ENCODE data around the gene ISOC2. TPM values are rescaled to one million over a fixed set of nuclear protein-coding genes. Genes with fewer than 3 reads are reported as not detected.

ISOC2 gene
- total RNA-seq, 1 experiment from 2014 or later = 72.2 TPM

DNA sequence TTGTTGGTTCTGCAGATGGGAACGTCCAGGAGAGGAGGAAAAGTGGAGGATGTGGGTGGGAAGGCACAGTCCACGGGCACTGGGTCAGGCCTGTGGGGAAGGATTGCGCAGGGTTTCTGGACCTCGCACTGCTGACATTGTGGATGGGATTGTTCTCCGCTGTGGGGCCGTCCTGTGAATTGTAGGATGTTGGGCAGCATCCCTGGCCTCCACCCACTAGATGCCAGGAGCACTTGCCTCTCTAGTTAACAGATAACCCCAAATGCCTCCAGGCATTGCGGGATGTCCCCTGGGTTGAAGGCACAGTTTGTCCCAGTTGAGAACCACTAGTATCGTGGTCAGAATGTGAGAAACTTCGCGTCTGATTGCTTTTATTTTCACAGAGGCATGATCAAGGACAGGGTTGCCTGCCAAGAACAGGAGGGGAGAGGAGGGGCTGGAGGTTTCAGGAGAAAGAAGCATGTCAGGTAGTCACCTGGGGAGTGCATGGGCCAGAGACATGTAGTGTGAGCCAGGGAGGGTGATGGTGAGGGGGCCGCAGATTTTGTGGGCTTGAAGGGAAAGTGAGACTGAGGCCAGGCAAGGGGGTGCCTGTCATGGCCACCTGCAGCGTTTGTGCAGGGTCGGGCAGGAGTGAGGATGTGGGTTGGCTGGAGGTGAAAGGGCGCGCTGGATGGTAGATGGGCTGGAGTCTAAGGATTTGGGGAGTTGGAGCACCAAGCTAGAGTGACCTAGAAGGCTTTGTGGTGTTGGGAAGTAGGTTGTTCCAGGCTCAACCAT lies 18.2 kb upstream of the ISOC2 start:
- Histone ChIP-seq H3K27ac (ENCODE audit: insufficient read length, low read depth, low read length) (no peak overlapping the region), H3K4me1 (ENCODE audit: insufficient read depth, low read length) (no peaks in the 10 kb centered on the region), H3K4ac (ENCODE audit: low read depth, low read length) (no peak overlapping the region), H3K79me1 (ENCODE audit: insufficient read depth, low read depth, low read length, poor library complexity, severe bottlenecking) (no peaks in the 10 kb centered on the region), H4K5ac (ENCODE audit: insufficient read length, low read depth, low read length) (no peak overlapping the region), H2BK20ac (ENCODE audit: low read depth, low read length, poor library complexity, severe bottlenecking) (no peak overlapping the region), H2BK12ac (ENCODE audit: insufficient read length, low read depth, low read length) (no peak overlapping the region), H3T11ph (ENCODE audit: low read length) (no peak overlapping the region), H3K9me3 (ENCODE audit: control insufficient read depth, low read depth, low read length) (no peaks in the 10 kb centered on the region), H3K56ac (ENCODE audit: insufficient read length, low read depth, low read length) (no peak overlapping the region), H2AK5ac (ENCODE audit: insufficient read length, low read length) (no peak overlapping the region), H4K91ac (ENCODE audit: insufficient read length, low read depth, low read length) (no peak overlapping the region), H2BK120ac (ENCODE audit: low read depth, low read length, poor library complexity, severe bottlenecking) (no peak overlapping the region), H3K23ac (ENCODE audit: insufficient read length, low read depth, low read length) (no peak overlapping the region), H2BK5ac (ENCODE audit: insufficient read length, low read length) (no peak overlapping the region), H4K20me1 (ENCODE audit: control insufficient read depth, insufficient read depth, insufficient read length) (no peaks in the 10 kb centered on the region), H4K8ac (replicated peaks; ENCODE audit: insufficient read length, low read depth, low read length) (no peak overlapping the region), H2AFZ (ENCODE audit: low read length) (no peak overlapping the region), H3K79me2 (ENCODE audit: insufficient read depth, low read length) (no peaks in the 10 kb centered on the region), H3K23me2 (ENCODE audit: insufficient read length, low read depth, low read length, poor library complexity, severe bottlenecking) (peaks cover 5% of the 10 kb centered on the region), H2BK15ac (ENCODE audit: low read depth, low read length) (no peak overlapping the region), H3K9ac (ENCODE audit: extremely low read depth, insufficient read length, low read length) (no peak overlapping the region), H3K18ac (ENCODE audit: insufficient read length, low read depth, low read length) (no peak overlapping the region), H3K27me3 (ENCODE audit: insufficient read depth, low read length) (no peaks in the 10 kb centered on the region), H3K4me2 (ENCODE audit: insufficient read depth, insufficient read length, low read length) (no peak overlapping the region), H3K14ac (ENCODE audit: insufficient read depth, low read length) (no peak overlapping the region)
- DNase-seq = no peak
- no peaks in the 10 kb centered on the region for H3K9me3 Mint-ChIP-seq
- WGBS (ENCODE audit: extremely low coverage, insufficient read length, low lambda C conversion rate) = no CpG with 5 or more reads among the region's 15 CpGs
- H3K4me1 Mint-ChIP-seq = peaks cover 13 to 46% of the 10 kb centered on the region in 2 experiments
- peak overlapping the region; percentile 2 to 22; a peak in 3 of 5 replicates for H3K4me3 Mint-ChIP-seq
- peak overlapping the region; percentile 15 to 22 (median 17); a peak in 5 of 7 replicates for H3K27ac Mint-ChIP-seq
- TF ChIP-seq, protein P1, sequence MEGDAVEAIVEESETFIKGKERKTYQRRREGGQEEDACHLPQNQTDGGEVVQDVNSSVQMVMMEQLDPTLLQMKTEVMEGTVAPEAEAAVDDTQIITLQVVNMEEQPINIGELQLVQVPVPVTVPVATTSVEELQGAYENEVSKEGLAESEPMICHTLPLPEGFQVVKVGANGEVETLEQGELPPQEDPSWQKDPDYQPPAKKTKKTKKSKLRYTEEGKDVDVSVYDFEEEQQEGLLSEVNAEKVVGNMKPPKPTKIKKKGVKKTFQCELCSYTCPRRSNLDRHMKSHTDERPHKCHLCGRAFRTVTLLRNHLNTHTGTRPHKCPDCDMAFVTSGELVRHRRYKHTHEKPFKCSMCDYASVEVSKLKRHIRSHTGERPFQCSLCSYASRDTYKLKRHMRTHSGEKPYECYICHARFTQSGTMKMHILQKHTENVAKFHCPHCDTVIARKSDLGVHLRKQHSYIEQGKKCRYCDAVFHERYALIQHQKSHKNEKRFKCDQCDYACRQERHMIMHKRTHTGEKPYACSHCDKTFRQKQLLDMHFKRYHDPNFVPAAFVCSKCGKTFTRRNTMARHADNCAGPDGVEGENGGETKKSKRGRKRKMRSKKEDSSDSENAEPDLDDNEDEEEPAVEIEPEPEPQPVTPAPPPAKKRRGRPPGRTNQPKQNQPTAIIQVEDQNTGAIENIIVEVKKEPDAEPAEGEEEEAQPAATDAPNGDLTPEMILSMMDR (conservative IDR thresholded peaks at IDR 0.05) = no peak
- H3K36me3 Mint-ChIP-seq (ENCODE audit: insufficient read depth in 1 of 3, low read depth in 3 of 3) = peaks cover 2 to 19% (median 3%) of the 10 kb centered on the region in 3 experiments; a peak in 6 of 7 replicates
- H3K27me3 Mint-ChIP-seq (ENCODE audit: low read depth) = no peaks in the 10 kb centered on the region

Data from H9 (cell line).